ENCODE measurements around the gene ATP6AP2.

DNA sequence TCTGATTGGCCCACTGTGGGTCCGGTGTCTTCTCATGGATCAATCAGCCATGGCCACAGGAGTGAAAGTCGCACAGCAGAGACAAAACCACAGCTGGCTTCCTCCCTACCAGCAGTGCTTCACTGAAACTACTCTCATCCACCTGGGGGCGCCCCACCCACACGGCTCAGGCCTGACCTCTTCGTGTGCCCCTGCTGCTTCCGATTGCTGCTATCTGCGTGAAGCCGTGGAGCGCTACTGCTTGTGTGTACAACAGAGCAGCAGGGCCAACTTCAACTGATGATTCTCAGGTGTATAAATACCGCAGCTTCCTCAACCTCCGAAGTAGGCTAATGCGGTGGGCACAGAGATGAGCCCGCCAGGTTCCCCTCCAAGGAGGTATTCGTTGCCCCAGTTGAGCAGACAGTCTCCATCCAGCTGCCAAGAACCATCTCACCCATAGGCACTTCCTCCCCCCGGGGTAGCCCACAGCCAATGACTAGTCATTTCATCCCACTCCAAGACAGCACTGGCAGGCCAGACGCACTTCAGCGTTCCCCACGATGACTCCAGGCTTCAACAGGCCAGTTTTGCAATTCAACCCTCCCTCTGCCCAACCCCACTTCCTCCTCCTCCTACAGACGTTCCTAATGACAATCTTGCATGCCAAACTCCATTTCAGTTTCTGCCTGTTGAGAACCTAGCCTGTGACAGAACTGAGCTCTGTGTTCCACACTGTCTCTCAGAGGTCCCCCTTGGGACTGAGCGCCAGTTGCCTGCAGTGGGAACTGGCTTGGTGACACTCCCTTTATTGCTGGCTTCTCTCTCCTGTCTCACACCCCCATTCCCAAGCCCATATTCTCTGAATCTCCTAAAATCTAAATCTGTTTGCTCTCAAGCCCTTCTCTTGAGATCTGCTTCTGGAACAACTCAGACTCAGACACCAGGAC lies 41.3 kb upstream of the ATP6AP2 start:
- TF ChIP-seq CTCF (IDR thresholded peaks at IDR 0.05) = no peak
- TF ChIP-seq POLR2A (IDR thresholded peaks at IDR 0.05) = no peak
